Adipose tissue (tissue), 3 donors: Measurements from ENCODE around the gene LOX. TPM values are rescaled to one million over a fixed set of nuclear protein-coding genes. Genes with fewer than 3 reads are reported as not detected.

Experiments
- H3K27ac ChIP-seq: one replicate; pipeline ENCODE4 v1.5.1; 2013; ENCODE audit warnings: low read depth, low read length
- WGBS, 3 donors: extraction: QIAGEN DNeasy Blood & Tissue Kit; methylation state at CpG; one replicate each; pipeline ENCODE4 v1.1.7; 2013; 5-methylcytosine and 5-hydroxymethylcytosine counted together
- polyA plus RNA-seq, 3 donors: library from polyadenylated mRNA; stranded (reverse); fragments of 200-250 nt; gene quantifications; one replicate each; pipeline ENCODE4 v1.2.3, GENCODE V29; 2013
- donor health status: healthy with polysubstance abuse.
- donor health status: Bipolar disorder and iron deficiency.
- donor health status: healthy.

The LOX gene
- polyA plus RNA-seq, 3 donors = 3.7 to 29.7 (median 10.7) TPM

GRCh38 chr5:122014236-122014935 is 63.7 kb downstream of the LOX start:
- 60 to 71% (median 60%) methylated on average over 6 of the region's 6 CpGs for WGBS, 3 donors
- no peak overlapping the region for H3K27ac ChIP-seq

Other genes with a start within 250 kb of the LOX start
- gene FTMT, start 226.4 kb downstream of the LOX start, polyA plus RNA-seq = not detected
- 1 to 10 TPM; 1.7 to 7.4 (median 3.4) TPM for gene SRFBP1, start 116.3 kb downstream of the LOX start, polyA plus RNA-seq
- gene ZNF474, start 51.3 kb upstream of the LOX start, polyA plus RNA-seq = under 1 TPM; 0.05 to 0.34 (median 0.16) TPM
- gene SNCAIP, start 234.0 kb upstream of the LOX start, polyA plus RNA-seq = 1 to 10 TPM in 2 of 3 donors, under 1 TPM in 1; 0.36 to 3.5 (median 1.6) TPM